Loucy (cell line): ENCODE results near the gene CEP55.

Experiments
- H2AFZ ChIP-seq: fragments of 200-600 bp; sonication (generic); 2 replicates; pipeline ENCODE4 v1.6.0; 2016; ENCODE audit warnings: antibody characterized with exemption, mild to moderate bottlenecking, low read length, moderate library complexity
- H3F3A ChIP-seq: fragments of 200-600 bp; 2 replicates; pipeline ENCODE4 v1.6.0; 2016; ENCODE audit warnings: antibody characterized with exemption, low read depth, mild to moderate bottlenecking
- H3K27me3 ChIP-seq: fragments of 200-600 bp; sonication (generic); 2 replicates; pipeline ENCODE4 v1.6.1; 2014; ENCODE audit warnings: low read length, mild to moderate bottlenecking; ENCODE audit not compliant: insufficient read depth, poor library complexity, severe bottlenecking
- H3K36me3 ChIP-seq: fragments of 200-600 bp; sonication (generic); 2 replicates; pipeline ENCODE4 v1.6.1; 2016; ENCODE audit warnings: low read length; ENCODE audit not compliant: insufficient read depth
- H3K4me1 ChIP-seq: fragments of 200-600 bp; sonication (generic); 2 replicates; pipeline ENCODE4 v1.5.1; 2014; ENCODE audit warnings: low read length, mild to moderate bottlenecking; ENCODE audit not compliant: insufficient read depth, poor library complexity, severe bottlenecking
- H3K4me2 ChIP-seq: fragments of 200-600 bp; sonication (generic); 2 replicates; pipeline ENCODE4 v1.6.0; 2014; ENCODE audit warnings: antibody characterized with exemption, low read length, low read depth, mild to moderate bottlenecking; ENCODE audit not compliant: poor library complexity, severe bottlenecking
- H3K4me3 ChIP-seq: fragments of 200-600 bp; sonication (generic); 2 replicates; pipeline ENCODE4 v1.5.1; 2014; ENCODE audit warnings: low read length, mild to moderate bottlenecking, mixed read lengths; ENCODE audit not compliant: poor library complexity, severe bottlenecking
- H3K79me2 ChIP-seq: fragments of 200-600 bp; sonication (generic); 2 replicates; pipeline ENCODE4 v1.6.1; 2014; ENCODE audit warnings: low read length; ENCODE audit not compliant: insufficient read depth
- H3K9ac ChIP-seq: fragments of 200-600 bp; sonication (generic); 2 replicates; pipeline ENCODE4 v1.6.0; 2014; ENCODE audit warnings: mild to moderate bottlenecking, low read depth, low read length, moderate library complexity; ENCODE audit not compliant: poor library complexity, severe bottlenecking
- H3K9me2 ChIP-seq: fragments of 200-600 bp; sonication (generic); replicated peaks from 2 replicates; pipeline ENCODE4 v1.6.1; 2016; ENCODE audit warnings: low read depth, low read length, mixed read lengths
- H3K9me3 ChIP-seq: fragments of 200-600 bp; sonication (generic); 2 replicates; pipeline ENCODE4 v1.6.1; 2014; ENCODE audit warnings: mild to moderate bottlenecking, antibody characterized with exemption, low read length, low read depth; ENCODE audit not compliant: insufficient read depth
- H4K20me1 ChIP-seq: fragments of 200-600 bp; sonication (generic); 2 replicates; pipeline ENCODE4 v1.6.0; 2014; ENCODE audit warnings: antibody characterized with exemption, low read length, mild to moderate bottlenecking; ENCODE audit not compliant: insufficient read depth, poor library complexity, severe bottlenecking
- EZH2phosphoT487 ChIP-seq: fragments of 200-600 bp; IDR thresholded peaks from 2 replicates; pipeline ENCODE4 v1.6.1; 2018; ENCODE audit warnings: antibody characterized with exemption, mild to moderate bottlenecking, moderate library complexity, borderline replicate concordance
- TF ChIP-seq, protein P1 (sequence below): fragments of 200-600 bp; sonication (generic); conservative IDR thresholded peaks from 2 replicates; pipeline ENCODE4 v1.5.1; 2014; ENCODE audit warnings: mild to moderate bottlenecking, antibody characterized with exemption, low read length

CEP55 gene

DNA sequence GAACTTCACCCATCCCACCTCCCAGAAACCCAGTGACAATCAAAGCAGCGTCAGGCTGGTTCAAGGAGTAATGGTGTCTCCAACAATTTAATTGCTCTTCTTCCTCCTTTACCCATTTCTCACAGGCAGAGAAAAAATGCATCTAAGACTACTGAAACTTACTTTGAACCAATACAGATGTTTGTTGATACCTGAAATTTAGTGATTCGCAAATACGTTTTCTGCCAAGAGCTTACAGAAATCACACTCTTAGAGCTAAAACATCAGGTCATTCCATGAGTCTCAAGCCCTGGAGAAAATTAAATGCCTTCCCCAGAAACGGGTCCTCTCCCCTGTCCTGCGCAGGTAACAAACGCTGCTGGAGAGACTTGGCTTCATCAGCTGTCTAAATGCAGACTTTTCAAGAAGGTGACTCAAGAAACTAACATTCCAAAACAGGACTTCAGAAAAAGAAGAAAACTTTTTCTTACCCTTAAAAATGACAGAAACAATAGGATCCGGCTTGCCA lies 14.7 kb upstream of the CEP55 start:
- no peaks in the 10 kb centered on the region for H4K20me1 ChIP-seq
- H3K4me2 ChIP-seq, result peak overlapping the region; percentile 93
- H2AFZ ChIP-seq, result peak overlapping the region; percentile 84
- H3F3A ChIP-seq, result no peaks in the 10 kb centered on the region
- no peaks in the 10 kb centered on the region for H3K36me3 ChIP-seq
- TF ChIP-seq EZH2phosphoT487, result no peak
- TF ChIP-seq, protein P1, sequence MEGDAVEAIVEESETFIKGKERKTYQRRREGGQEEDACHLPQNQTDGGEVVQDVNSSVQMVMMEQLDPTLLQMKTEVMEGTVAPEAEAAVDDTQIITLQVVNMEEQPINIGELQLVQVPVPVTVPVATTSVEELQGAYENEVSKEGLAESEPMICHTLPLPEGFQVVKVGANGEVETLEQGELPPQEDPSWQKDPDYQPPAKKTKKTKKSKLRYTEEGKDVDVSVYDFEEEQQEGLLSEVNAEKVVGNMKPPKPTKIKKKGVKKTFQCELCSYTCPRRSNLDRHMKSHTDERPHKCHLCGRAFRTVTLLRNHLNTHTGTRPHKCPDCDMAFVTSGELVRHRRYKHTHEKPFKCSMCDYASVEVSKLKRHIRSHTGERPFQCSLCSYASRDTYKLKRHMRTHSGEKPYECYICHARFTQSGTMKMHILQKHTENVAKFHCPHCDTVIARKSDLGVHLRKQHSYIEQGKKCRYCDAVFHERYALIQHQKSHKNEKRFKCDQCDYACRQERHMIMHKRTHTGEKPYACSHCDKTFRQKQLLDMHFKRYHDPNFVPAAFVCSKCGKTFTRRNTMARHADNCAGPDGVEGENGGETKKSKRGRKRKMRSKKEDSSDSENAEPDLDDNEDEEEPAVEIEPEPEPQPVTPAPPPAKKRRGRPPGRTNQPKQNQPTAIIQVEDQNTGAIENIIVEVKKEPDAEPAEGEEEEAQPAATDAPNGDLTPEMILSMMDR, result no peak
- no peaks in the 10 kb centered on the region for H3K9me3 ChIP-seq
- H3K27me3 ChIP-seq, result no peaks in the 10 kb centered on the region
- H3K4me3 ChIP-seq, result peak overlapping the region; percentile 78
- no peaks in the 10 kb centered on the region for H3K9me2 ChIP-seq
- H3K4me1 ChIP-seq, result peaks cover 6% of the 10 kb centered on the region
- H3K79me2 ChIP-seq, result no peaks in the 10 kb centered on the region
- peak overlapping the region; percentile 47 for H3K9ac ChIP-seq

- peak within 1 kb of the TSS; percentile 47 for H3K9ac ChIP-seq
- no peaks in the 10 kb centered on the region for H3K79me2 ChIP-seq
- peaks cover 6% of the 10 kb centered on the region for H3K4me1 ChIP-seq
- H3K4me3 ChIP-seq, result peak within 1 kb of the TSS; percentile 78
- H3K36me3 ChIP-seq, result no peaks in the 10 kb centered on the region
- no peaks in the 10 kb centered on the region for H3K9me2 ChIP-seq
- TF ChIP-seq EZH2phosphoT487, result no peak
- TF ChIP-seq, protein P1, result peak; percentile 66
- H3K4me2 ChIP-seq, result peak within 1 kb of the TSS; percentile 93
- no peaks in the 10 kb centered on the region for H3F3A ChIP-seq
- peak within 1 kb of the TSS; percentile 84 for H2AFZ ChIP-seq
- no peaks in the 10 kb centered on the region for H3K9me3 ChIP-seq
- H3K27me3 ChIP-seq, result no peaks in the 10 kb centered on the region
- H4K20me1 ChIP-seq, result no peaks in the 10 kb centered on the region
Measured at GRCh38 chr10:93482145-93482834, 14.1 kb upstream of the CEP55 start, which contains the start of gene MYOF. TSS of gene MYOF (minus strand) at chr10:93482334. CDS start at chr10:93482194, 140 bp downstream.

DNA sequence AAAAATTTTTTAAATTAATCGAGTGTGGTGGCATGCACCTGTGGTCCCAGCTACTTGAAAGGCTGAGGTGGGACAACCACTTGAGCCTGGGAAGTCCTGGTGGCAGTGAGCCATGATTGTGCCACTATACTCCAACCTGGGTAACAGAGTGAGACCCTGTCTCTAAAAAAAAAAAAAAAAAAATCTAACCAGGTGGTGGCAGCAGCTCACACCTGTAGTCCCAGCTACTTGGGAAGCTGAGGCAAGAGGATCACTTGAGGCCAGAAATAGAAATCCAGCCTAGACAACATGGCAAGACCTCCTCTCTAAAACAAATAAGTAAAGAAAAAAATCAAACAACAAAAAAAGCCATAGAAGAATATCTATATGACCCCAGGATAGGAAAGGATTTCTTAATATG lies 10.7 kb upstream of the CEP55 start:
- no peak overlapping the region for H2AFZ ChIP-seq
- peaks cover 6% of the 10 kb centered on the region for H3K4me1 ChIP-seq
- H3K79me2 ChIP-seq, result no peaks in the 10 kb centered on the region
- TF ChIP-seq, protein P1, result 0 out of 2 replicates have a peak, but pooled peaks have one; percentile 15
- no peak for TF ChIP-seq EZH2phosphoT487
- H3K9me3 ChIP-seq, result no peaks in the 10 kb centered on the region
- no peak overlapping the region for H3K4me2 ChIP-seq
- no peaks in the 10 kb centered on the region for H3K27me3 ChIP-seq
- H3K9ac ChIP-seq, result no peak overlapping the region
- H3K9me2 ChIP-seq, result no peaks in the 10 kb centered on the region
- H4K20me1 ChIP-seq, result no peaks in the 10 kb centered on the region
- no peaks in the 10 kb centered on the region for H3F3A ChIP-seq
- H3K36me3 ChIP-seq, result no peaks in the 10 kb centered on the region
- H3K4me3 ChIP-seq, result no peak overlapping the region
